ENCODE data around the gene PTPRK. TPM values are rescaled to one million over a fixed set of nuclear protein-coding genes. Genes with fewer than 3 reads are reported as not detected.

The PTPRK gene
- total and polyA plus RNA-seq, 9 of the 15 experiments (the other 6 are each of a cell fraction or from before 2014, with no cell fraction given): 0.04 to 0.51 TPM; not detected in 7

DNA sequence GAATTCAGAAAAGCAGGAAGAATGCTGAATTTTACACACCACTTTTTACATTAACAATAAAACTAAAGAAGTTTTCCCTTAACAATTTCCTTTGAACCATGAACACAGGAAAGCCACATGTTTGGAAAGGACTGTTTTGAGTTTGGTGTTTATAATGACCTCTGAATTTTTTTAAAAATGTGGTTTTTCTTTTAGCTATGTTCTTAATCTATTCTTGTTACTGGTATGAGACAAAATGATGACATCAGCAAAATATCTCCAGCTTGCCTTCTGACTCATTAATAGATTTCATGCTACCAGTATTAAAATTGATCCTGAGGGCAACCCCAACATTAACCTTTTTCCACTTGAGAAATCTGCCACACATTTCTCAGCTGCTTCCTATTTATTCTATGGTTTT, 402.0 kb downstream of the PTPRK start (continued):
- TF ChIP-seq BMI1 (IDR thresholded peaks at IDR 0.05; ENCODE audit: low read length) (no peak), CBX2 (IDR thresholded peaks at IDR 0.05; ENCODE audit: insufficient read depth, low read length, poor library complexity, severe bottlenecking) (no peak), ADNP (tag; IDR thresholded peaks at IDR 0.05) (no peak), KDM5B (IDR thresholded peaks at IDR 0.05; ENCODE audit: insufficient replicate concordance, low read depth, low read length) (no peak), ETV1 (tag; conservative IDR thresholded peaks at IDR 0.05; ENCODE audit: low read depth) (no peak), GATAD2A (IDR thresholded peaks at IDR 0.05) (no peak), KDM1A (IDR thresholded peaks at IDR 0.05) (no peak), CREB1 (IDR thresholded peaks at IDR 0.05) (no peak), CREB1 (CRISPR knock-in tag; IDR thresholded peaks at IDR 0.05) (no peak), HMG20A (CRISPR knock-in tag; conservative IDR thresholded peaks at IDR 0.05) (no peak), CHD4 (IDR thresholded peaks at IDR 0.05; ENCODE audit: insufficient read depth, insufficient replicate concordance, low read depth, low read length, poor library complexity, severe bottlenecking) (no peak), C11orf30 (IDR thresholded peaks at IDR 0.05; ENCODE audit: low read depth) (peak; percentile 63; the same call in 1 of the 2 replicates)
- TF ChIP-seq, protein P1, sequence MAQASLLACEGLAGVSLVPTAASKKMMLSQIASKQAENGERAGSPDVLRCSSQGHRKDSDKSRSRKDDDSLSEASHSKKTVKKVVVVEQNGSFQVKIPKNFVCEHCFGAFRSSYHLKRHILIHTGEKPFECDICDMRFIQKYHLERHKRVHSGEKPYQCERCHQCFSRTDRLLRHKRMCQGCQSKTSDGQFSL (CRISPR knock-in tag; IDR thresholded peaks at IDR 0.05): no peak
- TF ChIP-seq, protein P1 (tag; IDR thresholded peaks at IDR 0.05): no peak
- TF ChIP-seq, protein P2, sequence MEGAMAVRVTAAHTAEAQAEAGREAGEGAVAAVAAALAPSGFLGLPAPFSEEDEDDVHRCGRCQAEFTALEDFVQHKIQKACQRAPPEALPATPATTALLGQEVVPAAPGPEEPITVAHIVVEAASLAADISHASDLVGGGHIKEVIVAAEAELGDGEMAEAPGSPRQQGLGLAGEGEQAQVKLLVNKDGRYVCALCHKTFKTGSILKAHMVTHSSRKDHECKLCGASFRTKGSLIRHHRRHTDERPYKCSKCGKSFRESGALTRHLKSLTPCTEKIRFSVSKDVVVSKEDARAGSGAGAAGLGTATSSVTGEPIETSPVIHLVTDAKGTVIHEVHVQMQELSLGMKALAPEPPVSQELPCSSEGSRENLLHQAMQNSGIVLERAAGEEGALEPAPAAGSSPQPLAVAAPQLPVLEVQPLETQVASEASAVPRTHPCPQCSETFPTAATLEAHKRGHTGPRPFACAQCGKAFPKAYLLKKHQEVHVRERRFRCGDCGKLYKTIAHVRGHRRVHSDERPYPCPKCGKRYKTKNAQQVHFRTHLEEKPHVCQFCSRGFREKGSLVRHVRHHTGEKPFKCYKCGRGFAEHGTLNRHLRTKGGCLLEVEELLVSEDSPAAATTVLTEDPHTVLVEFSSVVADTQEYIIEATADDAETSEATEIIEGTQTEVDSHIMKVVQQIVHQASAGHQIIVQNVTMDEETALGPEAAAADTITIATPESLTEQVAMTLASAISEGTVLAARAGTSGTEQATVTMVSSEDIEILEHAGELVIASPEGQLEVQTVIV (CRISPR knock-in tag; IDR thresholded peaks at IDR 0.05; ENCODE audit: borderline replicate concordance): no peak
- TF ChIP-seq, protein P3, sequence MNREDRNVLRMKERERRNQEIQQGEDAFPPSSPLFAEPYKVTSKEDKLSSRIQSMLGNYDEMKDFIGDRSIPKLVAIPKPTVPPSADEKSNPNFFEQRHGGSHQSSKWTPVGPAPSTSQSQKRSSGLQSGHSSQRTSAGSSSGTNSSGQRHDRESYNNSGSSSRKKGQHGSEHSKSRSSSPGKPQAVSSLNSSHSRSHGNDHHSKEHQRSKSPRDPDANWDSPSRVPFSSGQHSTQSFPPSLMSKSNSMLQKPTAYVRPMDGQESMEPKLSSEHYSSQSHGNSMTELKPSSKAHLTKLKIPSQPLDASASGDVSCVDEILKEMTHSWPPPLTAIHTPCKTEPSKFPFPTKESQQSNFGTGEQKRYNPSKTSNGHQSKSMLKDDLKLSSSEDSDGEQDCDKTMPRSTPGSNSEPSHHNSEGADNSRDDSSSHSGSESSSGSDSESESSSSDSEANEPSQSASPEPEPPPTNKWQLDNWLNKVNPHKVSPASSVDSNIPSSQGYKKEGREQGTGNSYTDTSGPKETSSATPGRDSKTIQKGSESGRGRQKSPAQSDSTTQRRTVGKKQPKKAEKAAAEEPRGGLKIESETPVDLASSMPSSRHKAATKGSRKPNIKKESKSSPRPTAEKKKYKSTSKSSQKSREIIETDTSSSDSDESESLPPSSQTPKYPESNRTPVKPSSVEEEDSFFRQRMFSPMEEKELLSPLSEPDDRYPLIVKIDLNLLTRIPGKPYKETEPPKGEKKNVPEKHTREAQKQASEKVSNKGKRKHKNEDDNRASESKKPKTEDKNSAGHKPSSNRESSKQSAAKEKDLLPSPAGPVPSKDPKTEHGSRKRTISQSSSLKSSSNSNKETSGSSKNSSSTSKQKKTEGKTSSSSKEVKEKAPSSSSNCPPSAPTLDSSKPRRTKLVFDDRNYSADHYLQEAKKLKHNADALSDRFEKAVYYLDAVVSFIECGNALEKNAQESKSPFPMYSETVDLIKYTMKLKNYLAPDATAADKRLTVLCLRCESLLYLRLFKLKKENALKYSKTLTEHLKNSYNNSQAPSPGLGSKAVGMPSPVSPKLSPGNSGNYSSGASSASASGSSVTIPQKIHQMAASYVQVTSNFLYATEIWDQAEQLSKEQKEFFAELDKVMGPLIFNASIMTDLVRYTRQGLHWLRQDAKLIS (CRISPR knock-in tag; IDR thresholded peaks at IDR 0.05): no peak
- TF ChIP-seq, protein P4, sequence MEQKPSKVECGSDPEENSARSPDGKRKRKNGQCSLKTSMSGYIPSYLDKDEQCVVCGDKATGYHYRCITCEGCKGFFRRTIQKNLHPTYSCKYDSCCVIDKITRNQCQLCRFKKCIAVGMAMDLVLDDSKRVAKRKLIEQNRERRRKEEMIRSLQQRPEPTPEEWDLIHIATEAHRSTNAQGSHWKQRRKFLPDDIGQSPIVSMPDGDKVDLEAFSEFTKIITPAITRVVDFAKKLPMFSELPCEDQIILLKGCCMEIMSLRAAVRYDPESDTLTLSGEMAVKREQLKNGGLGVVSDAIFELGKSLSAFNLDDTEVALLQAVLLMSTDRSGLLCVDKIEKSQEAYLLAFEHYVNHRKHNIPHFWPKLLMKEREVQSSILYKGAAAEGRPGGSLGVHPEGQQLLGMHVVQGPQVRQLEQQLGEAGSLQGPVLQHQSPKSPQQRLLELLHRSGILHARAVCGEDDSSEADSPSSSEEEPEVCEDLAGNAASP (IDR thresholded peaks at IDR 0.05): no peak

Measured in K562 (cell line).